NCI-H146 (cell line): ENCODE data around the gene GLRX2.
A peak's percentile ranks its signal among the peaks of the same experiment; 100 is the strongest.
"Not testable (repeated sequence)": the region's sequence is repeated elsewhere in the genome, so short reads cannot be mapped to it uniquely, and the experiment has no call there.

Experiments
- DNase-seq: peaks from one replicate; lab custom pipeline; 2025; lab: John Stamatoyannopoulos, UW

The GLRX2 gene

GRCh38 chr1:193062698-193063463 is 42.3 kb downstream of the GLRX2 start:
- no peak for DNase-seq

- DNase-seq: peak; percentile 27
Measured at GRCh38 chr1:193060938-193061337, 44.3 kb downstream of the GLRX2 start.

- no peak for DNase-seq
Measured at GRCh38 chr1:193060406-193060805, 44.8 kb downstream of the GLRX2 start.

GRCh38 chr1:193060115-193060403 is 45.2 kb downstream of the GLRX2 start:
- no peak for DNase-seq

GRCh38 chr1:193059282-193060114 is 45.7 kb downstream of the GLRX2 start, which contains the start of the genes RO60 and UCHL5:
TSS of gene RO60 (plus strand) at chr1:193059612. CDS start at chr1:193069055, 9,443 bp downstream.
TSS of gene UCHL5 (minus strand) at chr1:193059360. CDS start at chr1:193059260, 100 bp downstream.
- DNase-seq: peak; percentile 99

- peak; percentile 70 for DNase-seq
Measured at GRCh38 chr1:193058529-193059281, 46.5 kb downstream of the GLRX2 start.

GRCh38 chr1:193054169-193054675 is 51.0 kb downstream of the GLRX2 start:
- DNase-seq: no peak

- not testable (repeated sequence) for DNase-seq
Measured at GRCh38 chr1:193048913-193049312, 56.3 kb downstream of the GLRX2 start.
